ENCODE data around the gene ZNF571. TPM values are rescaled to one million over a fixed set of nuclear protein-coding genes. Genes with fewer than 3 reads are reported as not detected.

ZNF571 gene
- total RNA-seq, result 1 to 10 TPM; 2.3 to 2.7 TPM

DNA sequence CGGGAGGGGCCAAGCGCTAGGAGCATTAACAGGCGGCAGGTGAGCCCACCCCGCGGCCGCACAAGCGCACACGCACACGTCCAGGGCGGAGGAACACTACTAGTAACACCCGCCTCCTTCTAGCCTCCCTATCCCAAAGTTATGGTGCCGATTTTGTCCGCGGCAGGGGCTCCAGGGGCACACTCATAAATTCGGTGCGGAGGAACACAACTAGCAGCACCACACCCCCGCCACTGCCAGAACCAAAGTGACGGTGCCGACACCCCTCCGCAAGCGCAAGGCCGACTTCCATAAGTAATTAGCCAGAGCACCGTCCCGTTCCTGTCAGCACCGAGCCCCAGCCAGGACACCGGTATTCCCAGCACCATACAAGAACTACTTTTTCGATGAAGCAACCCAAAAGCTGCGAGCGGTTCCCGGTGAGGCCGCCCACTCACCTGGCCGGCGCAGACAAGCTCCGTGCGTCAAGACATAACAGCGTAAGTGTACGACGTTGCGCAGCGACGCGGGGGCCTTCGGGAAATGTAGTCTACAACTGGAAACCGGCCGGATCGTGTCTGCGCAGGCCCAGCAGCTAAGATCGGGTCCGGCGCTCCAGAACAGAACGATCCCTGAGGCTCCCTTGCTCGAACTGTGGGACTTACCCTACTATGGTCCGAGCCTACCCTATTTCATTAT lies at the start of gene ZNF571, which contains the start of gene ZNF540:
TSS of gene ZNF571 (minus strand) at position 489 of the 678 bp plus-strand sequence. CDS start 8,116 bp downstream, outside the sequence.
TSS of gene ZNF540 (plus strand) at position 573 of the 678 bp plus-strand sequence. CDS start 3,572 bp downstream, outside the sequence.
- DNase-seq (ENCODE audit: low spot score), result peak; percentile 96
- peaks cover 0 to 21% of the 10 kb centered on the region in 2 donors for H3K4me1 ChIP-seq
- no peaks in the 10 kb centered on the region for H3K27me3 ChIP-seq
- TF ChIP-seq, protein P1, sequence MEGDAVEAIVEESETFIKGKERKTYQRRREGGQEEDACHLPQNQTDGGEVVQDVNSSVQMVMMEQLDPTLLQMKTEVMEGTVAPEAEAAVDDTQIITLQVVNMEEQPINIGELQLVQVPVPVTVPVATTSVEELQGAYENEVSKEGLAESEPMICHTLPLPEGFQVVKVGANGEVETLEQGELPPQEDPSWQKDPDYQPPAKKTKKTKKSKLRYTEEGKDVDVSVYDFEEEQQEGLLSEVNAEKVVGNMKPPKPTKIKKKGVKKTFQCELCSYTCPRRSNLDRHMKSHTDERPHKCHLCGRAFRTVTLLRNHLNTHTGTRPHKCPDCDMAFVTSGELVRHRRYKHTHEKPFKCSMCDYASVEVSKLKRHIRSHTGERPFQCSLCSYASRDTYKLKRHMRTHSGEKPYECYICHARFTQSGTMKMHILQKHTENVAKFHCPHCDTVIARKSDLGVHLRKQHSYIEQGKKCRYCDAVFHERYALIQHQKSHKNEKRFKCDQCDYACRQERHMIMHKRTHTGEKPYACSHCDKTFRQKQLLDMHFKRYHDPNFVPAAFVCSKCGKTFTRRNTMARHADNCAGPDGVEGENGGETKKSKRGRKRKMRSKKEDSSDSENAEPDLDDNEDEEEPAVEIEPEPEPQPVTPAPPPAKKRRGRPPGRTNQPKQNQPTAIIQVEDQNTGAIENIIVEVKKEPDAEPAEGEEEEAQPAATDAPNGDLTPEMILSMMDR (IDR thresholded peaks at IDR 0.05), result no peak
- peak within 1 kb of the TSS; percentile 78 to 80 for H3K4me3 ChIP-seq
- peaks cover 11% of the 10 kb centered on the region for H3K36me3 ChIP-seq
- H3K27ac ChIP-seq, result peak within 1 kb of the TSS; percentile 95
- peaks cover 0 to 5% of the 10 kb centered on the region in 2 donors for H3K9me3 ChIP-seq

GRCh38 chr19:37635076-37636056 lies 40.8 kb upstream of the ZNF571 start:
- H3K9me3 ChIP-seq, result peaks cover 17 to 96% of the 10 kb centered on the region in 2 donors
- no peak for DNase-seq (ENCODE audit: low spot score)
- H3K36me3 ChIP-seq, result peaks cover 37% of the 10 kb centered on the region

GRCh38 chr19:37594982-37595382 lies 390 bp upstream of the ZNF571 start:
- Histone ChIP-seq H3K4me3 (peak overlapping the region; percentile 78 to 80), H3K27ac (peak overlapping the region; percentile 95), H3K36me3 (peaks cover 16% of the 10 kb centered on the region), H3K4me1 (peaks cover 0 to 21% of the 10 kb centered on the region in 2 donors), H3K9me3 (peaks cover 0 to 5% of the 10 kb centered on the region in 2 donors), H3K27me3 (no peaks in the 10 kb centered on the region)
- TF ChIP-seq, protein P1 (IDR thresholded peaks at IDR 0.05), result no peak
- peak; percentile 83 for DNase-seq (ENCODE audit: low spot score)

More at GRCh38 chr19:37635076-37636056, 40.8 kb upstream of the ZNF571 start:
- Histone ChIP-seq H3K27ac (no peak overlapping the region), H3K4me1 (no peaks in the 10 kb centered on the region), H3K27me3 (no peaks in the 10 kb centered on the region), H3K4me3 (no peak overlapping the region)
- TF ChIP-seq, protein P1 (IDR thresholded peaks at IDR 0.05), result no peak

DNA sequence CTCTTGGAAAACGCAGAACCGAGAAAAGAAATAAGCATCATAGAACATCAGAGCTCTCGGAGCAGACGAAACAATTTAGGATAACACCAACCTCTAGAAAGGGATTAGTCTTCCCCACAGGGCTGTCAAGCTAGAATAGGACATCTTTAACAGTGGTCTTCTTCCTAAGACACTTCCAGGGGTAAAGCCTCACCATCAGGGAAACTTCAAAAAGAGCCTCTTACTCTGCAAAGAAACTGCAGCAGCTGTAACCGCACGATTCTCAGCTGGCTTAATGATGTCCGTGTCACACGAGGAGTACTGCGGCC lies 642 bp downstream of the ZNF571 start:
- Histone ChIP-seq H3K4me1 (peaks cover 0 to 21% of the 10 kb centered on the region in 2 donors), H3K36me3 (peaks cover 7% of the 10 kb centered on the region), H3K9me3 (peaks cover 0 to 5% of the 10 kb centered on the region in 2 donors), H3K4me3 (peak overlapping the region; percentile 78 to 80), H3K27ac (peak overlapping the region; percentile 95), H3K27me3 (no peaks in the 10 kb centered on the region)
- no peak for DNase-seq (ENCODE audit: low spot score)
- TF ChIP-seq, protein P1 (IDR thresholded peaks at IDR 0.05), result no peak

DNA sequence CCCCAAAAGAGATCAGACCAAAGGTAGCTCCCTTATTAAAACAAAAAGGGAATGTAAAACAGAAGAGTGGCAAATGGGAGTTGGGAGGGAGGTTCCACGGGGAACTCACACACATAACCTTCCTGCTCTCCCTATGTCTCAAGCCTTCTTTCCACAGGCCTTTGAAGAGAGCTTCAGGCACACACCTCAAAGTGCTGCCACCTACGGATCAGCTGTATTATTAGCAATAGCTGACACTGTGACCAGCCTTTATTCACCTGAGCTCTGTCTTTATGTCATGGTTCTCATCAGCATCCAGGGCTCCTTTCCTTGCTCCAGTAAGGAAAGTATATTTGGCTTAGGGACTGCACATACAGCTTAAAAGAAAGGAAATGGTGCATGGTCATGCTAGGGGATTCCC lies 11.3 kb downstream of the ZNF571 start:
- Histone ChIP-seq H3K9me3 (no peaks in the 10 kb centered on the region), H3K27ac (no peak overlapping the region), H3K36me3 (peaks cover 76% of the 10 kb centered on the region), H3K4me1 (no peaks in the 10 kb centered on the region), H3K27me3 (no peaks in the 10 kb centered on the region), H3K4me3 (no peak overlapping the region)
- TF ChIP-seq, protein P1 (IDR thresholded peaks at IDR 0.05), result no peak
- DNase-seq (ENCODE audit: low spot score), result no peak

Data from right atrium auricular region (tissue), 2 donors.